Measurements from ENCODE around the gene TLE1. TPM values are rescaled to one million over a fixed set of nuclear protein-coding genes. Genes with fewer than 3 reads are reported as not detected.

Gene TLE1
- total RNA-seq, 1 experiment from 2014 or later: 79.3 TPM

- Histone ChIP-seq H3K14ac (ENCODE audit: insufficient read depth, low read length) (no peak overlapping the region), H3K79me2 (ENCODE audit: insufficient read depth, low read length) (peaks cover 44% of the 10 kb centered on the region), H3K18ac (ENCODE audit: insufficient read length, low read depth, low read length) (no peak overlapping the region), H4K5ac (ENCODE audit: insufficient read length, low read depth, low read length) (no peak overlapping the region), H4K91ac (ENCODE audit: insufficient read length, low read depth, low read length) (no peak overlapping the region), H3K27me3 (ENCODE audit: insufficient read depth, low read length) (no peaks in the 10 kb centered on the region), H2BK15ac (ENCODE audit: low read depth, low read length) (no peak overlapping the region), H3K56ac (ENCODE audit: insufficient read length, low read depth, low read length) (no peak overlapping the region), H2BK12ac (ENCODE audit: insufficient read length, low read depth, low read length) (no peak overlapping the region), H2BK120ac (ENCODE audit: low read depth, low read length, poor library complexity, severe bottlenecking) (no peak overlapping the region), H3K4me1 (ENCODE audit: insufficient read depth, low read length) (peaks cover 2% of the 10 kb centered on the region; the same call in 1 of the 2 replicates), H3K4ac (ENCODE audit: low read depth, low read length) (no peak overlapping the region), H4K20me1 (ENCODE audit: control insufficient read depth, insufficient read depth, insufficient read length) (no peaks in the 10 kb centered on the region), H3T11ph (ENCODE audit: low read length) (no peak overlapping the region), H3K27ac (ENCODE audit: insufficient read length, low read depth, low read length) (no peak overlapping the region), H3K4me2 (ENCODE audit: insufficient read depth, insufficient read length, low read length) (no peak overlapping the region), H2AK5ac (ENCODE audit: insufficient read length, low read length) (no peak overlapping the region), H2AFZ (ENCODE audit: low read length) (no peak overlapping the region), H2BK5ac (ENCODE audit: insufficient read length, low read length) (no peak overlapping the region), H3K9ac (ENCODE audit: extremely low read depth, insufficient read length, low read length) (no peak overlapping the region), H2BK20ac (ENCODE audit: low read depth, low read length, poor library complexity, severe bottlenecking) (no peak overlapping the region), H3K9me3 (ENCODE audit: control insufficient read depth, low read depth, low read length) (no peaks in the 10 kb centered on the region), H3K23ac (ENCODE audit: insufficient read length, low read depth, low read length) (no peak overlapping the region), H3K79me1 (ENCODE audit: insufficient read depth, low read depth, low read length, poor library complexity, severe bottlenecking) (peaks cover 4% of the 10 kb centered on the region), H3K23me2 (ENCODE audit: insufficient read length, low read depth, low read length, poor library complexity, severe bottlenecking) (no peaks in the 10 kb centered on the region), H4K8ac (replicated peaks; ENCODE audit: insufficient read length, low read depth, low read length) (no peak overlapping the region)
- Mint-ChIP-seq H3K27me3 (ENCODE audit: low read depth) (no peaks in the 10 kb centered on the region), H3K36me3 (ENCODE audit: insufficient read depth in 1 of 3, low read depth in 3 of 3) (peaks cover 34 to 67% (median 64%) of the 10 kb centered on the region in 3 experiments), H3K4me1 (peaks cover 29 to 45% of the 10 kb centered on the region in 2 experiments), H3K4me3 (no peak overlapping the region), H3K9me3 (no peaks in the 10 kb centered on the region), H3K27ac (no peak overlapping the region)
- WGBS (ENCODE audit: extremely low coverage, insufficient read length, low lambda C conversion rate): no CpG with 5 or more reads among the region's 5 CpGs
- TF ChIP-seq, protein P1, sequence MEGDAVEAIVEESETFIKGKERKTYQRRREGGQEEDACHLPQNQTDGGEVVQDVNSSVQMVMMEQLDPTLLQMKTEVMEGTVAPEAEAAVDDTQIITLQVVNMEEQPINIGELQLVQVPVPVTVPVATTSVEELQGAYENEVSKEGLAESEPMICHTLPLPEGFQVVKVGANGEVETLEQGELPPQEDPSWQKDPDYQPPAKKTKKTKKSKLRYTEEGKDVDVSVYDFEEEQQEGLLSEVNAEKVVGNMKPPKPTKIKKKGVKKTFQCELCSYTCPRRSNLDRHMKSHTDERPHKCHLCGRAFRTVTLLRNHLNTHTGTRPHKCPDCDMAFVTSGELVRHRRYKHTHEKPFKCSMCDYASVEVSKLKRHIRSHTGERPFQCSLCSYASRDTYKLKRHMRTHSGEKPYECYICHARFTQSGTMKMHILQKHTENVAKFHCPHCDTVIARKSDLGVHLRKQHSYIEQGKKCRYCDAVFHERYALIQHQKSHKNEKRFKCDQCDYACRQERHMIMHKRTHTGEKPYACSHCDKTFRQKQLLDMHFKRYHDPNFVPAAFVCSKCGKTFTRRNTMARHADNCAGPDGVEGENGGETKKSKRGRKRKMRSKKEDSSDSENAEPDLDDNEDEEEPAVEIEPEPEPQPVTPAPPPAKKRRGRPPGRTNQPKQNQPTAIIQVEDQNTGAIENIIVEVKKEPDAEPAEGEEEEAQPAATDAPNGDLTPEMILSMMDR (conservative IDR thresholded peaks at IDR 0.05): peak; percentile 62
- peak; percentile 52 for DNase-seq
Observed at GRCh38 chr9:81673310-81673709, 16.0 kb downstream of the TLE1 start.
